Activated naive CD4-positive, alpha-beta T cell treated with anti-CD3 and anti-CD28 coated beads, Interleukin-2, amount 50 U/mL, for 24 hours (primary cell): ENCODE data around the gene EPSTI1.

ENCODE experiments used
- H3K27ac Mint-ChIP-seq: one replicate; pipeline ENCODE4 v1.8.0; 2021; ENCODE audit warnings: mild to moderate bottlenecking, mixed read lengths
- H3K27me3 Mint-ChIP-seq: one replicate; pipeline ENCODE4 v1.8.0; 2021; ENCODE audit warnings: mixed read lengths
- H3K36me3 Mint-ChIP-seq: one replicate; pipeline ENCODE4 v1.8.0; 2021; ENCODE audit warnings: mixed read lengths
- H3K4me1 Mint-ChIP-seq: one replicate; pipeline ENCODE4 v1.8.0; 2021; ENCODE audit warnings: mixed read lengths
- H3K4me3 Mint-ChIP-seq: one replicate; pipeline ENCODE4 v1.8.0; 2021; ENCODE audit warnings: mild to moderate bottlenecking, mixed read lengths
- H3K9me3 Mint-ChIP-seq: one replicate; pipeline ENCODE4 v1.8.0; 2021; ENCODE audit warnings: mixed read lengths

EPSTI1 gene

GRCh38 chr13:42968906-42969305 is 23.1 kb downstream of the EPSTI1 start:
- Mint-ChIP-seq H3K27me3 (no peaks in the 10 kb centered on the region), H3K4me3 (no peak overlapping the region), H3K9me3 (no peaks in the 10 kb centered on the region), H3K27ac (no peak overlapping the region), H3K4me1 (peaks cover 23% of the 10 kb centered on the region), H3K36me3 (peaks cover 9% of the 10 kb centered on the region)

- Mint-ChIP-seq H3K27me3 (no peaks in the 10 kb centered on the region), H3K9me3 (no peaks in the 10 kb centered on the region), H3K36me3 (peaks cover 17% of the 10 kb centered on the region), H3K4me1 (peaks cover 23% of the 10 kb centered on the region), H3K27ac (no peak overlapping the region), H3K4me3 (no peak overlapping the region)
Observed at GRCh38 chr13:42967660-42968059, 24.4 kb downstream of the EPSTI1 start.

GRCh38 chr13:42965281-42965680 is 26.8 kb downstream of the EPSTI1 start:
- no peaks in the 10 kb centered on the region for H3K27me3 Mint-ChIP-seq
- peaks cover 21% of the 10 kb centered on the region for H3K36me3 Mint-ChIP-seq
- H3K27ac Mint-ChIP-seq = no peak overlapping the region
- H3K9me3 Mint-ChIP-seq = no peaks in the 10 kb centered on the region
- peaks cover 10% of the 10 kb centered on the region for H3K4me1 Mint-ChIP-seq
- no peak overlapping the region for H3K4me3 Mint-ChIP-seq

GRCh38 chr13:42964761-42965161 is 27.3 kb downstream of the EPSTI1 start:
- H3K4me1 Mint-ChIP-seq = peaks cover 5% of the 10 kb centered on the region
- H3K27ac Mint-ChIP-seq = no peak overlapping the region
- no peak overlapping the region for H3K4me3 Mint-ChIP-seq
- no peaks in the 10 kb centered on the region for H3K27me3 Mint-ChIP-seq
- peaks cover 24% of the 10 kb centered on the region for H3K36me3 Mint-ChIP-seq
- H3K9me3 Mint-ChIP-seq = no peaks in the 10 kb centered on the region

GRCh38 chr13:42959615-42960014 is 32.4 kb downstream of the EPSTI1 start:
- H3K4me3 Mint-ChIP-seq = no peak overlapping the region
- H3K36me3 Mint-ChIP-seq = peaks cover 44% of the 10 kb centered on the region
- no peaks in the 10 kb centered on the region for H3K27me3 Mint-ChIP-seq
- no peaks in the 10 kb centered on the region for H3K9me3 Mint-ChIP-seq
- peaks cover 4% of the 10 kb centered on the region for H3K4me1 Mint-ChIP-seq
- no peak overlapping the region for H3K27ac Mint-ChIP-seq

GRCh38 chr13:42957881-42958280 is 34.2 kb downstream of the EPSTI1 start:
- Mint-ChIP-seq H3K27me3 (no peaks in the 10 kb centered on the region), H3K9me3 (no peaks in the 10 kb centered on the region), H3K4me3 (no peak overlapping the region), H3K4me1 (peaks cover 4% of the 10 kb centered on the region), H3K36me3 (peaks cover 49% of the 10 kb centered on the region), H3K27ac (no peak overlapping the region)

- Mint-ChIP-seq H3K36me3 (peaks cover 60% of the 10 kb centered on the region), H3K27me3 (no peaks in the 10 kb centered on the region), H3K4me3 (no peak overlapping the region), H3K27ac (no peak overlapping the region), H3K9me3 (no peaks in the 10 kb centered on the region), H3K4me1 (peaks cover 4% of the 10 kb centered on the region)
Observed at GRCh38 chr13:42950181-42950580, 41.9 kb downstream of the EPSTI1 start.

GRCh38 chr13:42947925-42948324 is 44.1 kb downstream of the EPSTI1 start:
- H3K4me3 Mint-ChIP-seq = no peak overlapping the region
- no peak overlapping the region for H3K27ac Mint-ChIP-seq
- peaks cover 58% of the 10 kb centered on the region for H3K36me3 Mint-ChIP-seq
- H3K4me1 Mint-ChIP-seq = no peaks in the 10 kb centered on the region
- H3K9me3 Mint-ChIP-seq = peaks cover 4% of the 10 kb centered on the region
- H3K27me3 Mint-ChIP-seq = no peaks in the 10 kb centered on the region

- H3K27ac Mint-ChIP-seq = no peak overlapping the region
- H3K36me3 Mint-ChIP-seq = peaks cover 48% of the 10 kb centered on the region
- no peak overlapping the region for H3K4me3 Mint-ChIP-seq
- H3K9me3 Mint-ChIP-seq = peaks cover 4% of the 10 kb centered on the region
- no peaks in the 10 kb centered on the region for H3K27me3 Mint-ChIP-seq
- H3K4me1 Mint-ChIP-seq = no peaks in the 10 kb centered on the region
Observed at GRCh38 chr13:42946927-42947326, 45.1 kb downstream of the EPSTI1 start.

- no peaks in the 10 kb centered on the region for H3K4me1 Mint-ChIP-seq
- no peak overlapping the region for H3K4me3 Mint-ChIP-seq
- peaks cover 31% of the 10 kb centered on the region for H3K36me3 Mint-ChIP-seq
- no peaks in the 10 kb centered on the region for H3K27me3 Mint-ChIP-seq
- H3K27ac Mint-ChIP-seq = no peak overlapping the region
- H3K9me3 Mint-ChIP-seq = no peaks in the 10 kb centered on the region
Observed at GRCh38 chr13:42929886-42930535, 62.0 kb downstream of the EPSTI1 start.

GRCh38 chr13:42926555-42926954 is 65.5 kb downstream of the EPSTI1 start:
- Mint-ChIP-seq H3K27me3 (no peaks in the 10 kb centered on the region), H3K9me3 (no peaks in the 10 kb centered on the region), H3K27ac (no peak overlapping the region), H3K36me3 (peaks cover 28% of the 10 kb centered on the region), H3K4me3 (no peak overlapping the region), H3K4me1 (no peaks in the 10 kb centered on the region)

- no peaks in the 10 kb centered on the region for H3K4me1 Mint-ChIP-seq
- H3K4me3 Mint-ChIP-seq = no peak overlapping the region
- H3K9me3 Mint-ChIP-seq = no peaks in the 10 kb centered on the region
- no peak overlapping the region for H3K27ac Mint-ChIP-seq
- H3K27me3 Mint-ChIP-seq = no peaks in the 10 kb centered on the region
- H3K36me3 Mint-ChIP-seq = peaks cover 29% of the 10 kb centered on the region
Observed at GRCh38 chr13:42926043-42926442, 66.0 kb downstream of the EPSTI1 start.

- Mint-ChIP-seq H3K4me1 (no peaks in the 10 kb centered on the region), H3K27me3 (no peaks in the 10 kb centered on the region), H3K27ac (peak overlapping the region; percentile 39), H3K4me3 (no peak overlapping the region), H3K9me3 (no peaks in the 10 kb centered on the region), H3K36me3 (peaks cover 33% of the 10 kb centered on the region)
Observed at GRCh38 chr13:42925626-42926025, 66.4 kb downstream of the EPSTI1 start.

GRCh38 chr13:42924344-42924743 is 67.7 kb downstream of the EPSTI1 start:
- Mint-ChIP-seq H3K27me3 (no peaks in the 10 kb centered on the region), H3K27ac (no peak overlapping the region), H3K9me3 (no peaks in the 10 kb centered on the region), H3K36me3 (peaks cover 38% of the 10 kb centered on the region), H3K4me3 (no peak overlapping the region), H3K4me1 (no peaks in the 10 kb centered on the region)

GRCh38 chr13:42907745-42908144 is 84.3 kb downstream of the EPSTI1 start:
- Mint-ChIP-seq H3K27ac (no peak overlapping the region), H3K9me3 (no peaks in the 10 kb centered on the region), H3K4me3 (no peak overlapping the region), H3K36me3 (peaks cover 31% of the 10 kb centered on the region), H3K27me3 (no peaks in the 10 kb centered on the region), H3K4me1 (no peaks in the 10 kb centered on the region)

GRCh38 chr13:42906257-42906656 is 85.8 kb downstream of the EPSTI1 start:
- Mint-ChIP-seq H3K9me3 (no peaks in the 10 kb centered on the region), H3K4me1 (no peaks in the 10 kb centered on the region), H3K36me3 (peaks cover 28% of the 10 kb centered on the region), H3K27me3 (no peaks in the 10 kb centered on the region), H3K4me3 (no peak overlapping the region), H3K27ac (no peak overlapping the region)

GRCh38 chr13:42905579-42905978 is 86.5 kb downstream of the EPSTI1 start:
- Mint-ChIP-seq H3K4me3 (no peak overlapping the region), H3K4me1 (no peaks in the 10 kb centered on the region), H3K9me3 (no peaks in the 10 kb centered on the region), H3K36me3 (peaks cover 24% of the 10 kb centered on the region), H3K27me3 (no peaks in the 10 kb centered on the region), H3K27ac (no peak overlapping the region)
